HFF-Myc (cell line): ENCODE measurements around the gene SLC39A3.

Experiments
- DNase-seq: peaks from one replicate; pipeline ENCODE4 v3.0.0-alpha.2; 2011; ENCODE audit warnings: low read depth; ENCODE audit errors: extremely low read depth
- H3K4me3 ChIP-seq: replicated peaks from 2 replicates; pipeline ENCODE4 v1.5.1; 2011; ENCODE audit warnings: low read depth, mild to moderate bottlenecking, control low read depth, low read length
- TF ChIP-seq, protein P1 (sequence below): IDR thresholded peaks from 2 replicates; pipeline ENCODE4 v1.5.1; 2012; ENCODE audit warnings: mild to moderate bottlenecking, low read depth, low read length, control low read depth; ENCODE audit errors: missing control alignments

SLC39A3 gene

DNA sequence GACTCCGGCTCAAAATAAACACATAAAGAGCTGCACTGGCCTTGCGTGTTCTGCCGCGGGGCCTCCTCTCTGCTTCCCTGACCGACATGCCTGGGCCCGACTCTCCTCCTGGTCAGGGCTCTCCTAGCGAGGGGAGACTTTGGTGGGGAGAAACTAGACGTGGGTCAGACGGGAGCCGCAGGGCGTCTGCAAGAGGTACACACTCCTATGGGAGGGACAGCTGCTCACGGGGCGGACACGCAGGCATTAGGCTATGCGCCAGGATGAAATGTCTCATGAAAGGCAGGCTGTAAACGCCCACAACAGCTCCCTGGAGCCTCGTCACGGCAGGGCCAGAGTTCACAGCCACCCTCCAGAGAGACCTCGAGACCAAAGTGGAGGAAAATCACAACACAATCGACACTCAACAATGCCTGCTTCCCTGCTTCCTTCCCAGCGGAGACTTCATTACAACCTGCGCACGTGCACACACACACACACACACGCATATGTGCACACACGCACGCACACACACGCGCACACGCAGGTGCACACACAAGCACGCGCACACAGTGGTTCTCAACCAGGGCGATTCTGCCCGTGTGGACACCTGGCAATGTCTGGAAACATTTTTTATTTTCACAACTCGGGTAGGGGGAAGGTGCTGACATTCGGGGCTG, 5.8 kb downstream of the SLC39A3 start:
- no peak for DNase-seq
- TF ChIP-seq, protein P1, sequence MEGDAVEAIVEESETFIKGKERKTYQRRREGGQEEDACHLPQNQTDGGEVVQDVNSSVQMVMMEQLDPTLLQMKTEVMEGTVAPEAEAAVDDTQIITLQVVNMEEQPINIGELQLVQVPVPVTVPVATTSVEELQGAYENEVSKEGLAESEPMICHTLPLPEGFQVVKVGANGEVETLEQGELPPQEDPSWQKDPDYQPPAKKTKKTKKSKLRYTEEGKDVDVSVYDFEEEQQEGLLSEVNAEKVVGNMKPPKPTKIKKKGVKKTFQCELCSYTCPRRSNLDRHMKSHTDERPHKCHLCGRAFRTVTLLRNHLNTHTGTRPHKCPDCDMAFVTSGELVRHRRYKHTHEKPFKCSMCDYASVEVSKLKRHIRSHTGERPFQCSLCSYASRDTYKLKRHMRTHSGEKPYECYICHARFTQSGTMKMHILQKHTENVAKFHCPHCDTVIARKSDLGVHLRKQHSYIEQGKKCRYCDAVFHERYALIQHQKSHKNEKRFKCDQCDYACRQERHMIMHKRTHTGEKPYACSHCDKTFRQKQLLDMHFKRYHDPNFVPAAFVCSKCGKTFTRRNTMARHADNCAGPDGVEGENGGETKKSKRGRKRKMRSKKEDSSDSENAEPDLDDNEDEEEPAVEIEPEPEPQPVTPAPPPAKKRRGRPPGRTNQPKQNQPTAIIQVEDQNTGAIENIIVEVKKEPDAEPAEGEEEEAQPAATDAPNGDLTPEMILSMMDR = no peak

DNA sequence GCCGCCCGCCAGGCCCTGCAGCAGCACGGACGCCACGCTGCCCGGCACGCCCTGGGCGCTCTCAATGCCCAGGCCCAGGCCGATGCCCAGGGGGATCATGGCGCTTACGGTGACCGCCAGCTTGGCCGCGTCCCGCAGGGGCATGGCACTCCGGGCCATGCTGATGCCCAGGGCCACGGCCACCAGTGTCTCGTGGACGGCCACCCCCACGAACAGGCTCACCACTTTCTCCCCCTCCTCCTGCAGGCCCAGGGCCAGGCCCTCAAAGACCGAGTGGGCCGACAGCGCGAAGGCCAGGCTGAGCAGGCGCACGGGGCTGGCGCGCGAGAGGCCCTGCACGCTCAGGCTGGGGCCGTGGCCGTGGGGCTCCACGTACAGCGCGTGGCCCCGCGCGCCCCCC, 6.9 kb downstream of the SLC39A3 start:
- TF ChIP-seq, protein P1 = no peak
- DNase-seq = no peak
- H3K4me3 ChIP-seq = no peak overlapping the region

More for the DNA sequence above, 5.8 kb downstream of the SLC39A3 start:
- H3K4me3 ChIP-seq = no peak overlapping the region

DNA sequence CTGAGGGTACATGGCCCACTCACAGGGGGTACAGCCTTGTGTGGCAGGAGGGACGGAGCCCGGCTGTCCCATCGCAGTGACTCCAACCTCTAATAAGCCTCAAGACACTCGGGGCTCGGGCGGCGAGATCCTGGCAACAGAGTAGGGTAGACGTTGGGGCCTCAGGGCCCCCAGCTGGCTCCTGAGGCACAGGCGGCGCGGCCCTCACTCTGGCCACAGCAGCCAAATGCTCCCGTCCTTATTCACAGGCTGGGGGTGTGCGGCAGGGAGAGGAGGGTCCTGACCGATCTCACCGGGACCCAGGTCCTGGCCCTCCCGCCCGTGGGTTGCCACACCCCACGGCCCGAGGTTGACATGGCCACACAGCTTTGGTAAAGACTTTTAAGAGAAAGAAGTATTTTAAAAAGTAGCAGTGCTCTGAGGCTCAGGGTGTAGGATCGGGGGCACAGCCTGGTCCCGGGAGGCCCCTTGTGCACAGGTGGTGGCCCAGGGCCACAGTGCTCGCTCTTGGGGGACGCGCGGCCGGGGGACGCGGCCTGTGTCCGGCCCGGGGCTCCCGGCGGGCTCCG, 7.6 kb downstream of the SLC39A3 start:
- no peak overlapping the region for H3K4me3 ChIP-seq
- TF ChIP-seq, protein P1 = no peak
- DNase-seq = no peak

DNA sequence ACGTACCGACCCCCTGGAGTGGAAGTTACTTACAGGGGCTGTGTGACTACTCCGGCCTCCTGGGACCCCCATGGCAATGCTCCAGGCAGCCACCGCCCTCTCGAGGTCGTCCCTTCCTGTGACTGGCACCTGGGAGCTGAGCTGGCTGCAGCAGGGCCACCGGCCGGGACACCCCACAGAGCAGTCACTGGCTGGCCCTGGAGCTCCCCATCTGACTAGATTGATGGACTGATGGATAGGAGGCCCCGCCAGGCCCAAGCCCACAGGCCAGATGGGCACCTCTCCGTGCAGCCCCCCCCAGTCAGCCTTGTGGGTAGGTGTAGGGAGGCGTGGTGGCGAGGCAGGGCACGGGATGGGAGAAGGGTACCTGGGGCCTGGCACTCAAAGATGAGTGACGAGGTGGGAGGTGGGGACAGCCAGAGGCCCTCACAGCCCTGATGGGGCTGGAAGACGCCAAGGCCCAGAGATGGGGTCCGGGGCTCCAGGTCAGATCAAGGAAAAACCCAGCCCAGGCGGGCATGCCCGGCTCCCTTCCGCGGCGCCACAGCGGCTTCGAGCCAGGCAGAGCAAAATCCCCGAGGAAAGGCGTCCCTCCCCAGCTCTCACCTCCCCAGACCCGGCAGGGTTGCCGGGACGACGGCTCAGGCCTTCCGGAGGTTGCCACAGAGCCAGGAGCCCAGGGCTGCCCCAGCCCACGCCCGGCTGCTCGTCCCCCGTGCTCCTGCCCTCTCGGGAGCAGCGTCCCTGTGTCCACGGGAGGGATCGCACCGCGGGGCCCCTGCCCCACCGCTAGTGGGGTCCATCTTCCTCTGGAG, 8.4 kb downstream of the SLC39A3 start:
- H3K4me3 ChIP-seq = no peak overlapping the region
- TF ChIP-seq, protein P1 = no peak
- DNase-seq = no peak

DNA sequence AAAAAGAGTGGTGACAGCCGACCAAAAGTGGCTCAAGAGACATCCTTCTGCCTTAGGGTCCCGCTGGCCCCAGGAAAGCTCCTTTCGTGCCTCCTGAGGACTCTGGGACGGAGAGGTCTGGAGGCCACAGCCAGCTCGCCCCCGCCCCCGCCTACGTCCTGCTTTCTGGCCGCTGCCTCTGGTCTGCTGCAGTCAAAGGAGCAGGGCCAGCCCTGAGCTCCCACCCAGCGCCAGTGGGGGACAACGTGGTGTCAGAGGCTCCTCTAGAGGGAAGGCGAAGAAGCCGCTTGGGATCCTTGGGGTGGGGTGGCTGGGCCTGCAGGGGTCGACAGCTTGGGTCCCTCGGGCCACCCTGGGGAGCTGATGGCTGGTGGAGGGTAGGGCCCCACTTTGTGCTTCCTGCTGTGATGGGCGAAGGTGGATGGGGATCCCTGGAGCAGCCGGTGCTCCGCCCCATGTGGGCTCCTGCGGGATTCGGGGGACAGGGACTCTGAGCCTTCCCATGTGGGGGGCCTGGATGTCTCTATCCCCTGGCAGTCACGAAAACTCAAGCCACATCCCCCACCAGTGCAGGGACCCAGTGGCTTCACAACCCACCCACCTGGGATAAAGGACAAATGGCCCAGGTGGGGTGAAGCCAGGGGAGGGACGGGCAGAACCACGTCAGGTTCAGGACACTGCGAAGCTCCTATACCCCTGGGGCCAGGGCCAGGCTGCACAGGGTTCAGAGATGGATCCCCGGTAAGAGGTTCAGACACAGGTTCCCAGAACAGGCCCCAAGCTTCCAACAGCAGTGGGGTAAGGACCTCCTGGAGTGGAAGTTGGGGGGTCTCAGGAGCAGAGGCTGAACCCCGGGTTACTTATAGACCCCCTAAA, 9.6 kb downstream of the SLC39A3 start:
- no peak for DNase-seq
- TF ChIP-seq, protein P1 = no peak
- H3K4me3 ChIP-seq = no peak overlapping the region

DNA sequence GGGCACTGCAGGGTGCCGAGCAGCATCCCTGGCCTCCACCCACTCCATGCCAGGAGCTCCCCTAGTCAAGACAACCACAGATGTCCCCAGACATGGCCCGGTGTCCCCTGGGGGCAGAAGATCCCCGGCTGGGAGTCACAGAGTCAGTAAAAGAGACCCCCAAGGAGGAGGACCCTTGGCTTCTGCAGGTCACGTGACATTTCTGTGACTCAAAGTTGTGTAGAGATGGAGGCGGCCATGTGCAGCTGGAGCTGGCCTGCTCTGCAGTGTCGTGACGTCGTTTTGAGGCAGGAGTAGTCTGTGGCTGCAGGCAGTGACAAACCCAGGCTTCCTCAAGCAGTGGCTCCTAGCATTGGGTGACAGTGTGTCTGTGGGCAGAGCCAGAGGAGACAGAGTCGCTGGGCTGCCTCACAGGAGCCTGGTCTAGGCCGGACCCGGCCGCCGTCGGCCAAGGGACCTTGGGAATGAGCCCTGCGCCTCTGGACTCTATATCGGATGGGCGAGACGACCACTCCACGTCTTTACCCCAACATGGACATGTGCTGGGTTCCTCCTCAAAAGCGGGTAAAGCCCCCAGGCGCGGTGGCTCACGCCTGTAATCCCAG, 10.9 kb downstream of the SLC39A3 start:
- TF ChIP-seq, protein P1 = no peak
- no peak overlapping the region for H3K4me3 ChIP-seq
- no peak for DNase-seq
